ENCODE measurements around the gene MICALL2.

The MICALL2 gene

DNA sequence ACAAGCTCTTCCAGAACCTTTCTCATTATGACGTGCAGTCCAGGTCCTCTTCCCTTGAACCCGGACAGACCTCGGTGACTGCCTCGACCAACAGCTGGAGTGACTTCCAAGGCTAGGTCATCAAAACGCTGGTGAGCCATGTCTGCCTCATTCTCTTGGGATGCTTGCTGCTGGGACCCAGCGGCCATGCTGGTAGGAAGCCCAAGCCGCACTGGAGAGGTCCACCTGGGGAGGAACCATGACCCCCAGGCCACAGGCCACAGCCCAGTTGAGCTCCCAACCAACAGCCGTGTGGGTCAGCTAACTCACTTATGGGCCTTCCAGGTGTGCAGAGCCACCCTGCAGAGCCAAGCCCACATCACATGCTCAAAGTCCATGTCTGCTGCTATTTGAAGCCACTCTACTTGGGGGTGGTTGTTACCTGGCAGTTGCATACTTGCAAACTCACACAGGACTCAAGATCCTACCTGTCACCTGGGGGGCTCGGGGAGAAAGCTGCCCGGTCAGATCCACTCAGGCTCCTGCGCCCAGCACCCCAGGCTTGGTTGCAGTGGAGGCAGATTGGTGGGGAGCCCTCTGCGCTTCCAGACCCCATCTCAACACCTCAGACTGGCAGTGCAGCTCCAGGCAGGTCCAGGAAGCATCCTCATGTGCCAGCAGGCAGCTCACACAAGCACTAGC is 57.0 kb downstream of the MICALL2 start:
- no peak for FAIRE-seq
- DNase-seq (ENCODE audit: insufficient read length, low spot score) = no peak

DNA sequence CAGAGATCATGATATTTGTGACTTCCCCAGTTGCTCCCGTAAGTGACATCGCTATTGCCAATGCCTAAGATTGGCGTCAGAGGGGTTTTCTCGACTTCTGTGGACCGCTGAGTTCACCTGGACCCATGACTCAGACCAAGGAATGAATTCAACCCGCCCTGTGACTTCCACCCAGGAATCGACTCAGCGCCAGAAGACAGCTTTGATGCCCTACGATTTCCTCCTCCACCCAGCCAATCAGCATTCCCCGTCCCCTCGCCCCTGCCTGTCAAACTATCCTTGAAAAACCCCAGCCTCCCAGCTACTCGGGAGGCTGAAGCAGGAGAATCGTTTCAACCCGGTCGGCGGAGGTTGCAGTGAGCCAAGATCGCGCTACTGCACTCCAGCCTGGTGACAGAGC is 58.3 kb downstream of the MICALL2 start:
- DNase-seq (ENCODE audit: insufficient read length, low spot score) = no peak
- FAIRE-seq = no peak

DNA sequence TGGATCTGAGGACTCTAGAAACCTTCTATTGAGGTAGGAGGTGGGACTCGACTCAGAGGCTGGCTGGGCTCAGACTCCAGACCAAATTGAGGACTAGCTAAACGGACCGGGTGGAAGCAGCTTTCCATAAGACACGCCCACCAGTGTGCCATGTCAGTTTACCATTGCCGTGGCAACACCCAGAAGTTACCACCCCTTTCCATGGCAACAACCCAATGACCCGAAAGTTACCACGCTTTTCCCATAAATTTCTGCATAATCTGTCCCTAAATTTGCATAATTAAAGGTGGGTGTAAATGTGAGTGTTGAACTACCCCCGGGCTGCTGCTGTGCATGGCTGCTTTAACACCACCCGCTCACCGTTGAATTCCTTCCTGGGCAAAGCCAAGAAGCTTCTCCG is 58.9 kb downstream of the MICALL2 start:
- no peak for DNase-seq (ENCODE audit: insufficient read length, low spot score)
- FAIRE-seq = no peak

DNA sequence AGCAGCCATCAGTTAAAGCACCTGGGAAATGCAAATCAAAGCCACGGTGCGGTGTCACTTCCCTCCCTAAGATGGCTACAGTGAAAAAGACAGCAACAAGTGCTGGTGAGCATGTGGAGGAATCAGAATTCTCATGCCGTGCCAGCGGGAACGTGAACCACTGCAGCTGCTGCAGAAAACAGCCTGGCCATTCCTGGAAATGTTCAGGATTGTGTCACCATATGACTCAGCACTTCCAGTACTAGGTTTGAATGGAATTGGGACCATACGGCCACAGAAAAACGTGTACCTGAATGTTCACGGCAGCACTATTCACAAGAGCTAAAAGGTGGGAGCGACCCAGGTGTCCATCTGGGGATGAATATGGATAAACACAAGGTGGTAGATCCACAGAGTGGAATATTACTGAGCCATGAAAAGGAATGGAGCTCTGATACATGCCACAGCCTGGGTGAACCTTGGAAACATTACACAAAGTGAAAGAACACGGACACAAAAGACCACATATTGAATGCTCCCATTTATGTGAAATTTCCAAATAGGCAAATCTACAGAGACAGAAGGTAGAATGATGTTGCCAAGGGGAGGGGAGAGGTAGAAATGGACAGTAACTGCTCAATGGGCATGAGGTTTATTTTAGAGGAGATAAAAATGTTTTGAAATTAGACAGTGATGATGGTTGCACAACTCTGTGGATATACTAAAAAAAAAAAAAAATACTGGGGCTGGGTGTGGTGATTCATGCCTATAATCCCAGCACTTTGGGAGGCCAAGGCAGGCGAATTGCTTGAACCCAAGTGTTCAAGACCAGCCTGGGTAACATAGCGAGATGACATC is 61.6 kb downstream of the MICALL2 start:
- DNase-seq (ENCODE audit: insufficient read length, low spot score) (no peak), FAIRE-seq (no peak)

DNA sequence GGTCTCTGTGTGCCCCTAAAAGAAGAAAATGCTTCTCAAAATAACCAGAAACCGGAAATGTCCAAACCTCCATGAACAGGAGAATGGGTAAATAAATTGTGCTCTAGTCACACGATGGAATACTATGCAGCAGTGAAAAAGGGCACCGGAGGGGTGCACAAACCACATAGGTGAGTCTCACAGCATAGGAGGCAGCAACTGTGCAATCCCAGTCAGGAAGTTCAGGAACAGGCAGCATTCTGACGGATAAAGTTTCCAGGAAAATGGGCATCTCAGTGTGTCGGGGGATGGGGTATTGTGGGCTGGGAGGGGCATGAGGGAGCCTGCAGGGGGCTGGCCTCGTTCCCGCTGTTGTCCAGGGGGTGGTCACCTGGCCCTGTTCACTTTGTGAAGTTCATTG is 63.1 kb downstream of the MICALL2 start:
- DNase-seq (ENCODE audit: insufficient read length, low spot score) = no peak
- FAIRE-seq = no peak

DNA sequence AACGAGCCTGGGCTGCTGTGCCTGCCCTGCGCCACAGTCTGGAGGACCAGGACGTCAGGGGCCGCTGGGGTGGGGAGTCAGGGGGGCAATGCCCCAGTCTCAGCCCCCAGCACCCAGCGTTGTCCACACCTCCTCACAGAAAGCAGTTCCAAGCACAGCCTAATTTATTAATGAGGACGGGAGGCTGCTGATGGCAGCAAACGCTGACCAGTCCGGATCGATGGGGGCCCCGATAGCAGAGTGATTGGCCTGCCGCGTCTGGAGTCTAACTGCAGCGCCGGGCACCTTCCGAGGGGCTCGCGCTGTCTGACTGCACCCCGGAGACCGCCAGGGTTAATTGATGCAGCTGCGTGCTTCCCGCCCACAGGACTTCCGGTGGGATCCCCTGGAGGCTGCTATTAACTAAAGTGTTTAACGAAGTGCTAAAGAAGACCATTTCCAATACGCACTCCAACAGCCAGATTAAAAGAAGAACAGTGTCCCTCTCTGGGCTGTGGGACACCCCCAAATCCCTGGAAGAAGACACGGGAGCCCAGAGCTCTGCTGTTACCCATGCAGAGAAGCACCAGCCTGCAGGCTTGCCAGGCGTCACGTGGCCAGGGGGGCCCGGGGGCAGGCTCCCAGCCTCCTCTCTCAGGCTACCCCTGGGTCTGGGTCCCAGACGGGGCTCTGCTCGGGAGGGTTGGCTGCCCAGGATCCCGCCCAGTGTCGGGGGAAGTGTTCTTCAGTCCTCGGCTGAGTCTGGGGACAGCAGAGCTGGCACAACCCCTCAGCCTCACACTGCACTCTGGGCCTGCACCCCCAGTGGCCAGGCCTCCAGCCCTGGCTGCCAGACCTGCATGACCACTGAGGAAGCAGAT is 63.8 kb downstream of the MICALL2 start:
- DNase-seq (ENCODE audit: insufficient read length, low spot score) = no peak
- no peak for FAIRE-seq

DNA sequence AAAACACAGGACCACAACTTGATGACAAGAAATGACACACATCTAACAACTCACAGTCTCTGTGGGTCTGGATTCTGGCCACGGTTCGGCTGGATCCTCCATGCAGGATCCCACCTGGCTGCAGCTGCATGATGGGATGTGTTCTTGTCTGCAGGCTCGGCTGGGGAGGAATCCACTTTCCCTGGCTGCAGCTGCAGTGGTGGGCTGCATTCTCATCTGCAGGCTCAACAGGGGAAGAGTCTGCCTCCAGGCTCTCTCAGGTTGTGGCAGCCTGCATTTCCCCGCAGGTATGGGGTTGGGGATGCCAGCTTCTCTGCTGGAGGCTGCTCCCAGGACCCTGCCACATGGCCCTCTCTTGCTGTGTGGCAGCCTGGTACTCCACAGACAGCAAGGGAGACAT is 64.9 kb downstream of the MICALL2 start:
- FAIRE-seq (no peak), DNase-seq (ENCODE audit: insufficient read length, low spot score) (no peak)

DNA sequence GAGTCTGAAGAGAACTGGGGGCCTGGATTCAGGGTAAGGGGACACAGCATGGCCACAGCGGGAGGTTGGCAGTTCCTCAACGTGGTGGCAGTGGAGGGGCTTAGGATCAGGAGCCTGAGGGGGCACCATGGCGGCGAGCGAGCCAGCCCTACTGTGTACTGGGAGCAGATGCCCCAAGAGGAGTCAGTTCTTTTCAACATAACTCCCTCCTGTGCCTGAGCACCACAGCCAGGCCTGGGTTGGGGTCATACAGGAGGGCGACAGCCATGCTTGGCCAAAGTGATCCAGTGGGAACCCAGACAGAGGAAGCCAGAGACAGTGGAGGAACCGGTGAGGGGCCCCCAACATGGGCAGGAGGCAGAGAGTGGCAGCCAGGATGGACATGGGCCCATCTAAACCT is 65.8 kb downstream of the MICALL2 start:
- no peak for DNase-seq (ENCODE audit: insufficient read length, low spot score)
- FAIRE-seq = no peak

DNA sequence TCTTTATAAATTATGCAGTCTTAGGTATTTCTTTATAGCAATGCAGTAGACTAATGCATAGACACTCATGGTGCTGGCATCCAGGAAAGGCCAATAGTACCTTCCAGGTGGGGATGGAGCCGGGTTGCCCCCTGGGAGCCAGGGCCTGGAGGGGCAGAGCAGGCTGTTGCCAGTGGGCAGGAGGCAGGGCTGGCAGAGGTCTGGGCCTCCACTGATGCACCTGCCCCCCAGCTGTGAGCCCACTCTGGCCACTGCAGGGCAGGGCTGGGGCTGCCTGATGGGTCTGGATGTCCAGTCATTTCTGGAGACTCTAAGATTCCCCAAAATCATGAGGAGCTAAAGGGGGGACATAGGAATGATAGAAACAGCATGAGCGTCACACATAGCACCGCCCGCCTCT is 66.7 kb downstream of the MICALL2 start:
- DNase-seq (ENCODE audit: insufficient read length, low spot score) (no peak), FAIRE-seq (no peak)

DNA sequence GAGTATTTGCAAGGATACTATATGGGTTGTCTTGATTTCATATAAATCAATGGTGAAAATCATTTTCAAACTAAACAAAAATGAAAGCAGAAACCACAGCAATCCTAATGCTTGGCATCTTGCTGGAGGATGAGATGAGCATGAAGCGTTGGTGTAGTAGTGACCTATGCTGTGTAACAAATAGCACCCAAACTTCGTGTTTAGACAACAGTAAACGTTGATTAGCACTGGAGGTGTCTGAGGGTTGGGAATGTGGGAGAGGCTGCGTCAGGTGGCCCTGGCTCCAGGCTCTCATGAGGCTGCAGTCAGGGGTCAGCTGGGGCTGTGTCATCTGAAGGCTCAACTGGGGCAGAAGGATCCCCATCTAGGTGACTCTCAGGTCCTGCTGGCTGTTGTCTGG is 67.8 kb downstream of the MICALL2 start:
- FAIRE-seq (no peak), DNase-seq (ENCODE audit: insufficient read length, low spot score) (no peak)

DNA sequence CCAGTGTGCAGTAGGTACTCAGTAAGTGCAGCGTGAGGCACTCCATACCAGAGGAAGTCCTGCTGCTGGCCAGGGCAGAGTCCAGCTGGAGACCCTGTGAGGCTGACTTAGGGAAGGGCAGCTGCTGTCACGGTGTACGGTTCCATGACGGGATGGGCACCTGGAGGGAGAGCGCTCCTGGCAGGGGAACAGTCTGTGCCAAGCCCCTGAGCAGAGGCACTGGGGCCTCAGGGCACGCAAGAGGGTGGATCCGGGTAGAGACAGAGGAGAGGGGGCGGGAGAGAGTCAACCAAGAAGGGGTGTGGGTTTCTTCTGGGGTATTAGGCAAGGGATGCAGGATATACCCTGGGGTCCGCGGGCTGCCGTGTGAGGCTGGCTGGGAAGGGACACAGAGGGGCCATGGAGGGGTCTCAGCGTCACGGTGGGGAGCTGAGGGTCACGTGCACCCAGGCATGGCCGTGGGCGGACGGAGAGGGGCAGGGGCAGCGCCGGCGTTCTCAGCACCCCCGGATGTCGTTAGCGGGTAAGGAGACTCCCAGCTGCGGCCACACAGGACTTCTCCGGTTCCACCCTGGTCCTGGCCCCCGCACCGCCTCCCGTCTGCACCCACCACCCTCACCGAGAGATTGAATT is 70.5 kb downstream of the MICALL2 start:
- DNase-seq (ENCODE audit: insufficient read length, low spot score) (no peak), FAIRE-seq (no peak)

DNA sequence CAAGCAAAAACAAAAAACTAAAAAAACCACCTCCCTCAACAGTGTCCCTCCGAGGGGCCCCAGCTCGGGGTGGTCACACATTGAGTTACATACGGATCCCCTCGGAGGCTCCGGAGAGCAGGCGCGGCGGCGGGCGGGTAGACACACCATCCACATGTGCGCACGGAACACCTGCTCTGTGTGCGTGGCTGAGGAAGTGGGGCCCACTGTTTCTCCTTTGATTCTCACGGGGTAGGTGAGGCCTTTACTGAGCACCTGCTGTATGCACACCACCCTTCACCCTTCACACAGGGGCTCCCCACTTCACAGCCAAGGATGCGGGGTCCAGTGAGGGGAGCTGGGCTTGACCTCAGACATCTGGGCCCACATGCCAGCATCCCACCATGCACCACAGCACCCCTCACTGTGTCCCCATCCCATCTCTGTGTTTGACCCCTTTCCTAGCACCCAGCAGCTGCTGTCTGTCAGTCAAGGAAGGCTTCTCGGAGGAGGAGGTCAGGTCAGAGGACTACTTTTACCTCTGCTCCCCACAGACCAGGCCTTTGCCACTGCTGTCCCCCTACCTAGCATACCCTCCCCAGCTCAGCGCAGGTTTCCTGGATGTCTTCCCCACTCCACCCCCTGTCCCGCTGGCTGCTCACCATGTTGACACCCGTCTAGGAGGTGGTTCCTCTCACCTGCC is 71.1 kb downstream of the MICALL2 start:
- FAIRE-seq = no peak
- DNase-seq (ENCODE audit: insufficient read length, low spot score) = no peak

DNA sequence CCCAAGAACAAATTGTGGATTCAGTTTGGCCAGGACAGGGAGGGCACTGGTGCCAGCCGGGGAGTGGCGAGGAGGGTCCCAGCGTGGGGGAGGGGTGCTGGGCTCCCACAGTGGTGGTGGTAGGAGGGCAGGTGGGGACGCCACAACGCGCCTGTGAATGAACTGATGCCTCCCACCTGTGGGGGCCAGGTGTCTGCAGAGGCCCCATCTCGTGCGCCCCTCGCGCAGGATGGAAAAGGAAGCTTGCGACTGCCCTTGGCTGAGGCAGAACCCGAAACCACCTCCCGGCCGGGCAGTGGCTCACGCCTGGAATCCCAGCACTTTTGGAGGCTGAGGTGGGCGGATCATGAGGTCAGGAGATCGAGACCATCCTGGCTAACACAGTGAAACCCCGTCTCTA is 72.0 kb downstream of the MICALL2 start:
- no peak for FAIRE-seq
- no peak for DNase-seq (ENCODE audit: insufficient read length, low spot score)

DNA sequence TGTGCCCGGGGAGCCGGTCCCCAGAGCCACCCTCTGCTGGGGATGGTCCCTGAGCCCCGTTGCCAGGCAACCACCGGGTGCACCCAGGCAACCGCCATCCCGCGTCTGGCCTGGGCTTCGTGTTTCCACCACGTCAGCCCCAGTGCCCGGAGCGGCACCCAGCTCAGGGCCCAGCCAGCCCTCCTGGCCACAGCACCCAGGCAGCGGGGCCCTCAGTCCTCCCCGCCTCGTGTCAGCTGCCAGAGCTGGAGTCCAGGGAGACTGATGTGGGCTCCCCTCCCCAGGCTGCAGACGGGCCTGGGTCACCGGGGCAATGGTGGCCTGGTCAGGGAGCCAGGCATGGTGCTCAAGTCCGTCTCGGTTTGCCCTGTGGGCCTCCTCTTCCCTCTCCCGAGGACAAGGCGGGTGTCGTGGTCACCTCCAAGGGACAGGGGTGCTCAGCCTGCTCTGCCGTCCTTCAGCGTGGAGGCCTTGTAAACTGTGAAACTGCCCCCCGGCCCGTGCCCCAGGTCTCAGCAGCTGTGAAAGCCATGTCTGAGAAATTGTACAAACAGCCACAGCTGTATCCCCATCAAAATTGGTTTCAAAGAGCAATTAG is 72.5 kb downstream of the MICALL2 start:
- DNase-seq (ENCODE audit: insufficient read length, low spot score) = no peak
- FAIRE-seq = no peak

DNA sequence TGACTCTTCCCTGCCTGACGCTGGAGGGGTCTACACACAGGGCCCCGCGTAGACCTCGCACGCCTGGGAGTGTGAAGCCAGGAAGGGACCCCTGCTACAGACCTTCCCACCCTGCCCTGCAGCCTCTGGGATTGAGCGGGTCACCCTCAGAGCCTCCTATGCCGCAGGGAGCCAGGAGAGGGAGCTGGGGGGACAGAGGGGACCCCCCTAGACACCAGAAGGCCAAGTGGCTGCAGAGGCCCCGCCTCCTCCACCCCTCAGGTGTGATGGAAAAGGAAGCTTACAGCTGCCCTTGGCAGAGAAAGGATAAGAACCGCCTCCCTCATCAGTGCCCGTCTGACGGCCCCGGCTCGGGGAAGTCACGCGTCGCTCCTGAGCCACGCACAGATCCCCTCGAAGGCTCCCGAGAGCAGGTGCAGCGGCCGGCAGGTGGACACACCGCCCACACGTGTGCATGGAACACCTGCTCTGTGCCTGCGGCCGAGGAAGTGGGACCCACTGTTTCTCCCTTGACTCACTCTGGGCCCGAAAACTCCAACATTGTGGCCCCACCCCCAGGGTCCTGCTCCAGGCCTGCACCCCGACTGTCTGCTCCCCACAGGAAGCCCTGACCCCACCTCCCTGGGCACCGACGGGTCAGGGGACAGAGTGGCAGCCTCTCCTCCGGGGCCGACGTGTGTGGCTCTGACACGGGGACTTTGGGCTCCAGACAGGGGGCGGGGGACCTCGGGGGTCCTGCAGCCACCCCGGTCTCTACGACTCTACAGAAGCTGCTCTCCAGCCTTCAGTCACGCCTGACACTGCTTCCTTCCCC is 73.3 kb downstream of the MICALL2 start:
- no peak for FAIRE-seq
- DNase-seq (ENCODE audit: insufficient read length, low spot score) = no peak

DNA sequence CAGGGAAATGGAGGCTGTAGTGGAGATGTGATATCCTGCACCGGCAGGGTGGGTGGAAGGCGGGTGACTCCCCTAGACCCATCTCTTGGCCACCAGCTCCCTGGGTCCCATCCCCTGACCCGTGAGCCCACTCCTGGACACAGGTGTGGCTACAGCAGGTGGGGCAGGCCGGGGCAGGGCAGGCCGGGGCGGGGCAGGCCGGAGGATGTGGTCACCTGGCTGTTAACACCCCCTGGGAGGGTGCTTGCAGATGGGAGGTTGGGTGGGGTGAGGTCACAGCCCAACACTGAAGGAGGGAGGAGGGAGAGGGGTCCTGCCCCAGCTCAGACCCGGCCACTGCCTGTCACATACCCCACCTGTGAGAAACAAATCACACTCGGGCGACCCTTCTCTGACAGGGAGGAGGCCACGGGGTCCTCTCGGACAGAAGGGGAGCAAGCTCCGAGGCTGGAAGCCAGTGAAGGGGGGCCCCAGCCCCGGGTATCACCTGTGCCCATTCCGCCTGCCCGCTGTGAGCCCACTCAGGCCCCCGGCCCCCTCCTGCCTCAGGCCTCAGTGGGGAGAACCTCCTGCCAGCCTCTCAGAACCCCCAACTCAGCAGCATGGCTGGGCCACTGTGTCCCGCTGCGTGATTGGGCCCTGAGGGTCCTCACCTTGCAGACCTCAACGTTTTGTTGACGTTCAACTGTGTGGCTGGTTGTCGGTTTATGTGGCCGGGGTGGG is 74.0 kb downstream of the MICALL2 start:
- DNase-seq (ENCODE audit: insufficient read length, low spot score) = no peak
- no peak for FAIRE-seq
